IPS-18a (cell line): ENCODE data around the gene CTDSPL.
"Not testable (repeated sequence)": the region's sequence is repeated elsewhere in the genome, so short reads cannot be mapped to it uniquely, and the experiment has no call there.

Source experiments
- H3K27ac ChIP-seq: one replicate; pipeline ENCODE4 v1.5.1; 2013; ENCODE audit warnings: low read length
- H3K27me3 ChIP-seq: one replicate; pipeline ENCODE4 v1.6.1; 2013; ENCODE audit warnings: mild to moderate bottlenecking, low read length; ENCODE audit not compliant: control insufficient read depth, insufficient read depth
- H3K36me3 ChIP-seq: one replicate; pipeline ENCODE4 v1.6.1; 2013; ENCODE audit warnings: low read depth, low read length; ENCODE audit not compliant: control insufficient read depth
- H3K4me1 ChIP-seq: one replicate; pipeline ENCODE4 v1.6.1; 2013; ENCODE audit warnings: low read depth, low read length; ENCODE audit not compliant: control insufficient read depth
- H3K4me3 ChIP-seq: one replicate; pipeline ENCODE4 v1.5.1; 2013; ENCODE audit warnings: low read length
- H3K9ac ChIP-seq: one replicate; pipeline ENCODE4 v1.6.1; 2013; ENCODE audit warnings: mild to moderate bottlenecking, low read length, moderate library complexity
- H3K9me3 ChIP-seq: one replicate; pipeline ENCODE4 v1.6.1; 2013; ENCODE audit warnings: low read depth, low read length; ENCODE audit not compliant: control insufficient read depth

The CTDSPL gene

DNA sequence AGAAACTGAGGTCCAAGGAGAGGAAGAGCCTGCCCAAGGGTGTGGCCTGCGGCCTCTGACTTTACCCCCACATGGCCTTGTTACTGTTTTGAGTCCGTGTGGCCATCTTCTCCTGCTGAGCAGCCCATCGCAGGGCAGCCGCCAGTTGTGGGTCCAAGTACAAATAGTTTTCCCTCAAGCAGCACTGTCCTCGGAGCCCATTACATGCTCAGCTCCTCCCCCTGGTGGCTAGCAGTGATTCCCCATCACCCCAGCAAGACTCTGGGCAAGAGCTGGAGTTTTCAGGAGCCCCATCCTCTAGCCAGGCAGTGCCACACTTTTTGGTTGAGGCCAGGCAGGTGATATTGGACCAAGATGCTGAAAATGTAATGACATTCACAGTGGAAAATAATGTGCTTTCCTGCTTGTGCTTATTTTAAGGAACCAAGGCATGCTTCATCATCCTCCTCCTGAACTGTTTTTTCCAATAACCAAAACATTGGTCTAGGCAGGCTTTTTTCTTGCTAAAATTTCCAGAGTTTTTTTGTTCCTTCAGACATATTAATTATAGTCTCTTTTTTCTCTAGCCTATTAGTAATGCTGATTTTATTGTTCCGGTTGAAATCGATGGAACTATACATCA, 105.7 kb downstream of the CTDSPL start:
- Histone ChIP-seq H3K9me3 (no peaks in the 10 kb centered on the region), H3K27me3 (no peaks in the 10 kb centered on the region), H3K27ac (no peak overlapping the region), H3K4me3 (no peak overlapping the region), H3K9ac (no peak overlapping the region), H3K4me1 (peaks cover 9% of the 10 kb centered on the region), H3K36me3 (no peaks in the 10 kb centered on the region)

DNA sequence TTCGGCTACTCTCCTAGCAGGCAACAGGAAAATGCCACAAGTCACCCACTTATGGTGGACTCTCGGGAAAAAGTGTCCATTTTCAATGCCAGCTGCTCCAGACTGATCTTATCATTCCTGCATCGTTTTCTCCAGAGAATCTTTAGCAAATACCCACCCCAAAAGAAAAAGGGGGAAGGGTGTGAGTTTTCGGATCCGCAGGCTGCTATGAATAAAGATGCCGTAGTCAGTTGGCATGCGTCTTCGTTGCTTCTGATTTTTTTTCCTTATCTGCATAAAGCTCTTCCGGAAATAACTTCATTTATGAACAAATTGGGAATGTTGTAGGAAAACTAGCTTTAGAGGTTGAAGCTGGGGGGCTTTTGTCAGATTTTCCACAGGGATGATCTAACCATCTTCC, 106.5 kb downstream of the CTDSPL start:
- Histone ChIP-seq H3K27me3 (no peaks in the 10 kb centered on the region), H3K4me3 (no peak overlapping the region), H3K9me3 (no peaks in the 10 kb centered on the region), H3K4me1 (peaks cover under 1% of the 10 kb centered on the region), H3K9ac (no peak overlapping the region), H3K27ac (no peak overlapping the region), H3K36me3 (no peaks in the 10 kb centered on the region)

DNA sequence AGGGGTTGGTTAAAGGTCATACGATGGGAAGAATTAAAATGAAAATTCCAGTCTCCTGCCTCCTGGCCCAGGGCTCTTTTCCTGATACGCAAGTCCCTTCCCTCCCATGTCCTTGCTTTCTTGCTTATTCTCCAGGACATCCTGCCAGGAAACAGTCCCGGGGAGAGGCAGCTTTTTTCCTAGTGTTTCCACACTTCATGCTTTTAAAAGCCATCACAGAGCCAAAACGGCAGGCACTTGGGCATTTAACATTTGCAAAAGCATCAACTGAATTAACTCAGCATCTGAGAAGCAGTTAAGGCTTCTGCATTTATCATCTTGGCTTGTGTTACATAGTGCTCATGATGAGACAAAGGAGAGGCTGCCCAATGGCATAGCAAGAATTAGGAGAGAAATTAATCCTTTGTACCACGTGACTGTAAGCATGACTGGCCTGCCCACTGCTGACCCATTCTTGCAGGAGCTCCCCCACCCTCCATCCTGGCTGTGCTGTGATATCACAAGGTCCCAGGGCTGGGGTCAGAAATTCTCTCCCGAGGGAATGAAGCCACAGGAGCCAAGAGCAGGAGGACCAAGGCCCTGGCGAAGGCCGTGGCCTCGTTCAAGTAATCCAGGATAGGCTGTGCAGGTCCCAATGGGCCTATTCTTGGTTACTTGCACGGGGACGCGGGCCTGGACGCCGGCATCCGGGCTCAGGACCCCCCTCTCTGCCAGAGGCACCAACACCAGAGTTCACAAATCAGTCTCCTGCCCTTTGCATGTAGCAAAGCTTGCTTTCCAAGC, 107.3 kb downstream of the CTDSPL start:
- no peaks in the 10 kb centered on the region for H3K36me3 ChIP-seq
- no peak overlapping the region for H3K27ac ChIP-seq
- no peaks in the 10 kb centered on the region for H3K4me1 ChIP-seq
- no peak overlapping the region for H3K4me3 ChIP-seq
- H3K27me3 ChIP-seq = no peaks in the 10 kb centered on the region
- H3K9ac ChIP-seq = no peak overlapping the region
- no peaks in the 10 kb centered on the region for H3K9me3 ChIP-seq

DNA sequence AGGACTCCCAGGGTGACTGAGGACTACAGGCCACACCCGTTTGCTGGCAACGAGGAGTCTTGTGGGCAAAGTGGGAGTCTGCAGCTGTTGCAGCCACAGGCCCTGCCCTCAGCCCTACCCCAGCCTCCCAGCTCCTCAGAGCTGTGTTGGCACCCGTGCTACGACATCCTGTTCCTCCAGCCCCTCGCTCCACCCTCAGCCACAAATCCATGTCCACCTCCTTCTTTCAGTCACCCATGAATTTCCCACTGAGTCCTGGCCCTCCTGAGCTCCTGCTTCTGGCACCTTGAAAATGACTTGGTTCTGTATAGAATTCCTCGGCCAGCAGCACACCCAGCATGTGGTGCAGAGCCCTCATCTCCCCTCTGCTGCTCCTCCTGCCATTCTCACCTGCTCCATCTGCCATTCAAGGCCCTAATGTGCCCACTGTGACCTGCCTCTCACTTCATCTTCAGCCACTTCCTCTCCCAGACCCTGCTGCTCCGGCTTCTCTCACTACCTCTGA, 108.0 kb downstream of the CTDSPL start:
- Histone ChIP-seq H3K9me3 (no peaks in the 10 kb centered on the region), H3K36me3 (no peaks in the 10 kb centered on the region), H3K27ac (no peak overlapping the region), H3K9ac (no peak overlapping the region), H3K4me1 (no peaks in the 10 kb centered on the region), H3K27me3 (no peaks in the 10 kb centered on the region), H3K4me3 (no peak overlapping the region)

DNA sequence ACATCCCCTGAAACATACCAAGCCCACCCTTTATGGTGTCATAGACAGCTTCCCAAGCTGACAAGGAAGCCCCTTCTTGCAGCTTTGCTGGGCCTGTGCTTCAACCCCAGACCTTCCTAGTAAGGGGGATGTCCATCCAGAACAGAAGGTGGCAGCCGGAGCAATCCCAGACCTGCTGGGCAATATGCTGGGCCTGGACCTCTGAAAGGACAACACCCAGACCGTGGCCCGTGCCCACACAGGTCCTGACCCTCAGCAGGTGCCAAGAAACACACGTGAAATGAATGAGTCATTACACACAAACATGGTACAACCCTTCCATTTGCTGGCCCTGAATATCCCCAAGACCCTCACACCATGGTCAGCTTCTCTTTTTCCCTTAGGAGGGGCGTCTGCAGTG, 109.1 kb downstream of the CTDSPL start:
- no peaks in the 10 kb centered on the region for H3K9me3 ChIP-seq
- H3K27ac ChIP-seq = no peak overlapping the region
- H3K9ac ChIP-seq = no peak overlapping the region
- no peaks in the 10 kb centered on the region for H3K27me3 ChIP-seq
- no peaks in the 10 kb centered on the region for H3K4me1 ChIP-seq
- no peak overlapping the region for H3K4me3 ChIP-seq
- no peaks in the 10 kb centered on the region for H3K36me3 ChIP-seq

DNA sequence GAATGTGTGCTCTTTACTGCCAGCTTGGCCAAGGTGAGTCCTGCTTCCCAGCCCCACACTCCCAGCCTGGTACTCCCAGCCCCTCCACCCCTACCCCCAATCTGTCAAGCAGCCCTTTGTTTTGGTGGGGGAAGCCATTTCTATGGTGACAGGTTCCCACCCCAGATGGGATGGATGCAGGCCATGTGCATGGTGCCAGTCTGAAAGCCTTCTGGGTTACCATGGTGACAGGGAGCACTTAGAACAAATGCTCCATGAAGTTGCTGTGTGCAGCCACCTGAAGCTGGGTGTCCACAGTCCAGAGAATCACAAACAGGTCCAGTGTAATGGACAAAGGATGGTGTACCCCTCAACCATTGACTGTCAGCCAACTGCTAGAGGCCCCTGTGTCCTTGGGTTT, 109.8 kb downstream of the CTDSPL start:
- no peak overlapping the region for H3K9ac ChIP-seq
- no peaks in the 10 kb centered on the region for H3K9me3 ChIP-seq
- H3K4me3 ChIP-seq = no peak overlapping the region
- no peaks in the 10 kb centered on the region for H3K27me3 ChIP-seq
- H3K4me1 ChIP-seq = no peaks in the 10 kb centered on the region
- H3K27ac ChIP-seq = no peak overlapping the region
- H3K36me3 ChIP-seq = no peaks in the 10 kb centered on the region

DNA sequence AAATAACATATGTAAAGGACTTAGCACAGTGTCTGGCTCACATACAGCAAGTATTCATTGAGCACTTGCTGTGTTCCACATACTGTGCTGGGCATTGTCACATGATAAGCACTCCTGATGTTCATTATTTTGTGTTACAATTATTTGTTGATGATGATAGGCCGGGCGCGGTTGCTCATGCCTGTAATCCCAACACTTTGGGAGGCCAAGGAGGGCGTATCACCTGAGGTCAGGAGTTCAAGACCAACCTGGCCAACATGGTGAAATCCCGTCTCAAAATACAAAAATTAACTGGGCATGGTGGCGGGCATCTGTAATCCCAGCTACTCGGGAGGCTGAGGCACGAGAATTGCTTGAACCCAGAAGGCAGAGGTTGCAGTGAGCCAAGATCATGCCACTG, 110.4 kb downstream of the CTDSPL start:
- H3K27ac ChIP-seq, H3K4me1 ChIP-seq, H3K9me3 ChIP-seq, H3K4me3 ChIP-seq, H3K27me3 ChIP-seq, H3K9ac ChIP-seq, H3K36me3 ChIP-seq: not testable (repeated sequence)

DNA sequence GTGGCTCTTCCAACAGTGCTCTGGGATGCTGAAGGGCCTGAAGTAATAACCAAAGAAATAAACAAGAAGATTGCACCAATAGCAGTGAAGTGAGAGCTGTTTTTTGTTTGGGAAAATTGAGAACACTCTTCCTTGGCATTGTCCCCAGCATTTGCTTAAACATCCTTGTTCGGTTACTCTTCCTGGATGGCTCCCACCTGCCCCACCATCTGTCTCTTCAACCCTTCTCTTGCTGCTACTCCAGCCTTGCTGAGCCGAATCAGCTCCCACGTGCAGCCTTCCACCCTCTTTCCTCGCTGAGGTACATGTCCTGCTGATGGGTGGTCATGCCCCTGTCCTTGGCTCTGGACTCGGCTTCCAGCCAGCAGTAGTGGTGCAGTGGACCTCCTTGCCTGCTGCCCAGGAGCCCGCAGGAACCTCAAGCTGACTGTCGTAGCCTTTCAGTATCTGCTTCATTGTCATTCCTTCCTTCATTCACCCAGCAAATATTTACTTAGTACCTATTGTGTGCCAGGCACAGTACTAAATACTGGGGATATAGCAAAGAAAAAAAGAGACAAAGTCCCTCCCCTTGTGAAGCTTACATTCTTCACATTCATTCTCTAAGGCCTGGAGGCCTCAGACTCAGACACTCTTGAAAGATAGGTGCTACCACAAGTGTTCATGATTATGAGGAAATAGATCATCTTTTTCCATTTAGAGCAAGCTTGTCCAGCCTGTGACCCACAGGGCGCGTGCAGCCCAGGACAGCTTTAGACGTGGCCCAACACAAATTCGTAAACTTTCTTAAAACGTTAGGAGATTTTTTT, 111.8 kb downstream of the CTDSPL start:
- H3K27me3 ChIP-seq = no peaks in the 10 kb centered on the region
- H3K27ac ChIP-seq = no peak overlapping the region
- no peaks in the 10 kb centered on the region for H3K36me3 ChIP-seq

DNA sequence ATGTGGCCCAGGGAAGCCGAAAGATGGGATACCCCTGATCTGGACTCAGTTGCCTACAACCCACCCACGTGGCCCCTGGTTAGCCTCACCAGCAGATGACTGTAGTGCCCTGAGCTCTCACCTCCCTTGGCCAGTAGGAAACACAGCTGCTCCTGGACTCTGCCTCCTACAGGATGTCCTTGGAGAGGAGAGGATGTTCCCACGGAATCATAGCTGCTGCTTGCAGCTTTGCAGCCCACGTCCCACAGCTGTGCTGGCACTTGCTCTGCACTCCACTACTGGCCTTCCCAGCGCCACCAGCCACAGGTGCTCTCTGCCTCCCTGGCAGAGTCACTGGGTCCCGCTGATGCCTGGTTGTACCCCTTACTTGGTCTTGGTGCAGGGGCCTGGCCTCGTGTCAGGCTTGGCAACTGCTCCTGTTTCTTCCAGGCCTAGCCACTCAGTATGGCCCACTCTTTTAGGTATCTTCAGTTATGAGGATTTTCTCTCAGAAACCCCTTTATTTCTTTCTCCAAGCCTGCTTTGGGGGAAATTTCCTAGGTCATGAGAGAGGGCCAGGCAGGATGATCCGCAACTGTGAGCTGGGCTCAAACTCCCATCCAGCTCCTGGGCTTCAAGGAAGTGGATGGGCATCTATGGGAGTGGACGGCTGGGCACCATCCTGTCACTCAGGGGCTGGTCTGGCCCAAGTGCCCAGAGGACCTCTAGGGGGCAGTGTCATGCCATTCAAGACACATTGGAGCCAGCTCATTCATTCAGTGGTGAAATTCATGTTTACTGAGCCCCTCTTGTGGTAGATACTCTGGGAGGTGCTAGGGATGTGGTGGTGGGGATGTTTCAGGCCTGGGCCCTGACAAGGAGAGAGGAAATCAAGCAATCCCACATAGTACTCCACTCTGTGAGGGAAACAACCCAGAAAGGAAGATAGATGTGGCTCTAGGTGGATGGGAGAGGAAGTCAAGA, 112.7 kb downstream of the CTDSPL start:
- no peaks in the 10 kb centered on the region for H3K36me3 ChIP-seq
- no peaks in the 10 kb centered on the region for H3K27me3 ChIP-seq
- no peak overlapping the region for H3K9ac ChIP-seq
- H3K27ac ChIP-seq = no peak overlapping the region
- no peaks in the 10 kb centered on the region for H3K9me3 ChIP-seq
- H3K4me1 ChIP-seq = no peaks in the 10 kb centered on the region
- H3K4me3 ChIP-seq = no peak overlapping the region

More for the DNA sequence above, 111.8 kb downstream of the CTDSPL start:
- Histone ChIP-seq H3K9ac (no peak overlapping the region), H3K4me3 (no peak overlapping the region), H3K4me1 (no peaks in the 10 kb centered on the region), H3K9me3 (no peaks in the 10 kb centered on the region)

DNA sequence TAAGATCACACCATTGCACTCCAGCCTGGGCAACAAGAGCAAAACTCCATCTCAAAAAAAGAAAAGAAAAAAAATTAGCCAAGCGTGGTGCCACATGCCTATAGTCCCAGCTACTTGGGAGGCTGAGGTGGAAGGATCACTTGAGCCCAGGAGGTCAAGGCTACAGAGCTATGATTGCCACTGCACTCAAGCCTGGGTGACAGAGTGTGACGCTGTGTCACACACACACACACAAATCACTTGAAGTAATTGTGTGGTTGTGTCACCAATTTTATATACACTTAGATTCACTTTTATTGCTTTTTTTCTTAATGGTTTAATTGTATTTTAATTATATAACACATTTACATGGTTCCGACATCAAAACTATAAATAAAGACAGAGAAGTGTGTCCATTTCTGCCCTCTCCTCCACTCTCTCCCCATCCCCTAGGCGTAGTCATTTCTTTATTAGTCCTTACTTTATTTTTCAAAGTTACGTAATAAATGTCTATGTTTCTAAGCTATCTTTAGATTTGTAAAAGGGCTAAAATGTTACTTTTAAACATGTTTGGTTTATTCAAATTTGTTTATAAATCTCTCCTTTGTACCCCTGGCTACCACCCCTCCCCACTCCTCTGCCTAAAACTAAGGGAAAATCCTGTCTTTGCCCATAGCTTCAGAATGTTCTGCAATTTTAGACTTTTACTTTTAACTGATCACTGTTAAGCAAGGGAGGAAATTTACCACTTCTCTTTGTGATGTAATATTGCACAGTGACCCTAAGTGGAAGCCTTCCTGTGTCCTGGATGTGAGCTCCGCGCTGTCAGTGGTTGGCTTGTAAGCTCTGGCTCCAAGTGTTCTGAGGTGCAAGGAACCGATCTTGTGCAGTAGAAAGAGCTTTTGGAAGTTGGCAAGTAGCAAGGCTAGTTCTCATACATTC, 118.1 kb downstream of the CTDSPL start:
- no peaks in the 10 kb centered on the region for H3K27me3 ChIP-seq
- no peak overlapping the region for H3K4me3 ChIP-seq
- no peak overlapping the region for H3K27ac ChIP-seq
- H3K9ac ChIP-seq = no peak overlapping the region
- H3K9me3 ChIP-seq = no peaks in the 10 kb centered on the region
- H3K4me1 ChIP-seq = no peaks in the 10 kb centered on the region
- no peaks in the 10 kb centered on the region for H3K36me3 ChIP-seq
